ENCODE measurements around the gene DACT3.
A peak's percentile ranks its signal among the peaks of the same experiment; 100 is the strongest.

Gene DACT3

DNA sequence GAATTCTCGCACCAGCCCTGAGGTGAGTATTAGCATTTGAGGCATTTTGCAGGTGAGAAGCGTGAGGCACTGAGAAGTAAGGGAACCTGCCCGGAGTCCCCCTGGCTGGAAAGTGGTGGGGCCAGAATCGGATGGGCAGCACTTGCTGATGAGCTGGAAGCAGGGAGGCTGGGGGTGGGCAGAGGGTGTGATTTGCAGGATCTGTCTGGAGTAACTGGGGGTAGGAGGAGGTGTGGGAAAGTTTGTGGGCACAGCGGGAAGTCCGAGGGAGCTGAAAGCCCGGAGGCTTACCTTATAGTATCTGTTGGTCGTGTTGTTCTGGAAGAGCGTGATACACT, 35.9 kb upstream of the DACT3 start:
- no peak for TF ChIP-seq CTCF (IDR thresholded peaks at IDR 0.05; ENCODE audit: low read depth, low read length)
- H3K4me3 ChIP-seq (replicated peaks in 1 of 2; ENCODE audit: low read depth in 2 of 2, low read length in 2 of 2): no peak overlapping the region
- no peak for DNase-seq (ENCODE audit: low read depth in 2 of 2)

DNA sequence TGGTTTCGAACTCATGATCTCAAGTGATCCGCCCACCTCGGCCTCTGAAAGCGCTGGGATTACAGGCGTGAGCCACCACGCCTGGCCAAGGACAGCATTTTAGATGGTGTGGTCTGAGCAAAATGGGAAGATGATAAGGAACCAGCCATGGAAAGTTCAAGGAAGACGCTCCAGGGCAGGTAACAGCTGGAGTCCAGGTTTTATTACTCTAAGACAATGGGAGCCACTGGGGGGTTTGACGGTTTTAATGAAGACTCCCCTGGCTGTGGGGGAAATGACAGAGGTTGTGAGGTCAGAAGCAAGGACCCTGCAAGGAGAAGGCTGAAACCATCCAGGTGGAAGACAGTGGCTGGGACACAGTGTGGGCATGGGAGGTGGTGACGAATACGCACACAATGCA, 35.1 kb upstream of the DACT3 start:
- no peak for DNase-seq (ENCODE audit: low read depth in 2 of 2)
- TF ChIP-seq CTCF (IDR thresholded peaks at IDR 0.05; ENCODE audit: low read depth, low read length): no peak
- H3K4me3 ChIP-seq (replicated peaks in 1 of 2; ENCODE audit: low read depth in 2 of 2, low read length in 2 of 2): no peak overlapping the region

- no peak overlapping the region for H3K4me3 ChIP-seq (replicated peaks in 1 of 2; ENCODE audit: low read depth in 2 of 2, low read length in 2 of 2)
- no peak for TF ChIP-seq CTCF (IDR thresholded peaks at IDR 0.05; ENCODE audit: low read depth, low read length)
- no peak for DNase-seq (ENCODE audit: low read depth in 2 of 2)
Measured at GRCh38 chr19:46693760-46694159, 32.8 kb upstream of the DACT3 start.

GRCh38 chr19:46692918-46693722, 32.1 kb upstream of the DACT3 start:
- TF ChIP-seq CTCF (IDR thresholded peaks at IDR 0.05; ENCODE audit: low read depth, low read length): no peak
- H3K4me3 ChIP-seq (replicated peaks in 1 of 2; ENCODE audit: low read depth in 2 of 2, low read length in 2 of 2): no peak overlapping the region
- DNase-seq (ENCODE audit: low read depth in 2 of 2): peak in 1 of 2 donors; percentile 33

DNA sequence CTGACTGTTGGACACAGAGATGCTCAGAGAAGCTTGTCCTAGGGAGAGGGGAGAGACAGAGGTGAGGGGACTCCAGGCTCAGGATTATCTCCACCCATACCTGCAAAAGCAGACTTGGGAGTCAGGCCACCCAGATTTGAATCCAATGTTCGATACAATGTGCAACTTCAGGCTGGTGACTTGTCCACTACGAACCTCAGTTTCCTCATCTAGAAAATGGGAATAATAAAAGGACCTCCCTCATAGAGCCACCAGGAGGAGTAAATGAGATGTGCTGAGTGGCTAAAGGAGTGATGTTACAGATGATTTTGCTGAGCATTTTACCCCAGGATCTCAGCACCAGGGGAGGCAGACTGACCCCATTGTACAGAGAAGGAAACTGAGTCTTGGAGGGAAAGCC, 31.0 kb upstream of the DACT3 start:
- DNase-seq (ENCODE audit: low read depth in 2 of 2): no peak
- TF ChIP-seq CTCF (IDR thresholded peaks at IDR 0.05; ENCODE audit: low read depth, low read length): no peak
- H3K4me3 ChIP-seq (replicated peaks in 1 of 2; ENCODE audit: low read depth in 2 of 2, low read length in 2 of 2): no peak overlapping the region

DNA sequence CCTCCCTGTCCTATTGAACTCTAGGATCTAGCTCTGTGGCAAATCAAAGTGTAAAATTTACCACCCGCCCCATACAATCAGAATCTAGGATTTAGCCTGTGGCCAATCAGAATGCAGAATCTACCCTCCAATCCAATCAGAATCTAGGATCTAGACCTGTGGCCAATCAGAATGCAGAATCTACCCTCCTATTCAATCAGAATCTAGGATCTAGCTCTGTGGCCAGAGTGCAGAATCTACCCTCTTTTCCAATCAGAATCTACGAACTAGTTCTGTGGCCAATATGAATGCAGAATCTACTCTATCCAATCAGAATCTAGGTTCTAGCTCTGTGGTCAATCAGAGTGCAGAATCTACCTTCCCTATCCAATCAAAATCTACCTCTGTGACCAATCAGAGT, 30.1 kb upstream of the DACT3 start:
- DNase-seq (ENCODE audit: low read depth in 2 of 2): no peak
- no peak for TF ChIP-seq CTCF (IDR thresholded peaks at IDR 0.05; ENCODE audit: low read depth, low read length)
- H3K4me3 ChIP-seq (replicated peaks in 1 of 2; ENCODE audit: low read depth in 2 of 2, low read length in 2 of 2): no peak overlapping the region

DNA sequence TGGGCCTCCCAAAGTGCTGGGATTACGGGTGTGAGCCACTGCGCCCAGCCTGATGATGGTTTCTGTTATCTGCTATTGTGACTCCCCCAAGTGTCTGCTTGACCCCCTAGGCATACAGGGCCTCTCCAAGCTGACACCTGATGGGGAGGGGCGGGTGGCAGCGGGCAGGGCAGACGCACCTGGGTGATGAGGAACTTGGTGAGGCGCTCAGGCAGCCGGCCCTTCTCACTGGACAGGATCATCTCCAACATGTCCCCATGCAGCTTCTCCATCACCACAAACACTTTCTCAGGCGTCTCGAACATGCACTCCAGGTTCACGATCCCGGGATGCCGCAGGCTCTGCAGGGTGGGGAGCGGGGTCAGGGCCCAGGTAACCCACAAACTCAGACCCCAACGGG, 28.4 kb upstream of the DACT3 start:
- no peak for TF ChIP-seq CTCF (IDR thresholded peaks at IDR 0.05; ENCODE audit: low read depth, low read length)
- no peak for DNase-seq (ENCODE audit: low read depth in 2 of 2)
- no peak overlapping the region for H3K4me3 ChIP-seq (replicated peaks in 1 of 2; ENCODE audit: low read depth in 2 of 2, low read length in 2 of 2)

Data from cardiac fibroblast (primary cell).